Activated CD4-positive, CD25-positive, alpha-beta regulatory T cell treated with anti-CD3 and anti-CD28 coated beads, Interleukin-2, amount 50 U/mL, for 16 hours (primary cell): Measurements from ENCODE around the gene ALDH18A1.

Experiments
- DNase-seq: peaks from one replicate; pipeline ENCODE4 v3.0.0-alpha.2; 2020; ENCODE audit warnings: low read depth, low spot score

Gene ALDH18A1

DNA sequence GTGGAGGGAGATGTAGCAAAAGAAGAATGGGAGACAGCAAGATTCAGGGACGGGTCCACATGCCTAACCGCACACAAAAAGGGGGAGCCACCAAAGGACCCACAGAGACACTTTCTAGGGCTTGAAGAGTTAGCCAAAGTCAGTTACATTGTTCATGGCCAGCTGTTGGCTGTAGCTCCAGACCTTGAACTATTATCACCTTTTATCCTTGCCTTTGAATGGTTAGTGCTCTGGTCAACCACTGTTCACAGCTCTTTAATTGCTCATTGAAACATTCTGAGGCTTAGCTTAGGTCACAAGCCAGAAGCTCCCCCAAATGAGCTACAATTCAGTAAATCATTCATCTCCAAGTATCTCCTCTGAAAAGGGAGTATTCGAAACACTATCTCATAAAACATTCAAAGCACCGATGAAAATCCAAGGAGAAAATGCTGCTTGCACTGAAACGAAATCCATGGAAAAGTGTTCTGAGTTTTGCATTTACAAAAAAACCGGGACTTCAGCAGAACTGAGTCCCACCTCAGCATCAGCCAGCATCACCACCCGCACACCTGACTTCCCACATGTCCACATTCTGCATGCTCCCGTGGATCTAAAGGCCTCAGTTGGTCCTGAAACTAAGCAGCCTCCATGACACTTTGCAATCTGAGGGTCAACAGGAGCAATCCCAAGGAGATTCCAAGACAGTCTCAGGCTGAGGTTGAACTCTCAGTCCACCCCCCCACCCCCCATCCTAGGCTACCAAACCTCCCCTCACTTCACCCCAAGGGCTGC lies 99.3 kb downstream of the ALDH18A1 start:
- no peak for DNase-seq
